Keratinocyte (primary cell): ENCODE results near the gene DDI1. TPM values are rescaled to one million over a fixed set of nuclear protein-coding genes. Genes with fewer than 3 reads are reported as not detected.

Experiments used
- DNase-seq: peaks from one replicate; pipeline ENCODE4 v3.0.0-alpha.2; 2011; ENCODE audit warnings: low read depth, missing footprints, low spot score
- FAIRE-seq: peaks from 2 replicates; lab custom pipeline; 2011; peaks lifted over from hg19 to GRCh38; lab: Jason Lieb, UNC
- H2AFZ ChIP-seq: 2 replicates; pipeline ENCODE4 v1.6.0; 2012; ENCODE audit warnings: low read length, control low read depth, inconsistent platforms; ENCODE audit not compliant: control insufficient read depth
- H3K27ac ChIP-seq: 2 replicates; pipeline ENCODE4 v1.5.1; 2011; ENCODE audit warnings: low read length; ENCODE audit not compliant: control insufficient read depth, insufficient read depth
- H3K27me3 ChIP-seq: 3 replicates; pipeline ENCODE4 v1.6.0; 2011; ENCODE audit warnings: low read length; ENCODE audit not compliant: control insufficient read depth, insufficient read depth; ENCODE audit errors: extremely low read depth
- H3K36me3 ChIP-seq, 2 experiments: 2 replicates in 1 of 2; 3 replicates in 1 of 2; pipeline ENCODE4 v1.5.1; 2011; ENCODE audit warnings: low read length in 2 of 2, mild to moderate bottlenecking in 1 of 2; ENCODE audit not compliant: control insufficient read depth in 2 of 2, insufficient read depth in 2 of 2; ENCODE audit errors: extremely low read depth in 1 of 2
- H3K4me1 ChIP-seq: 3 replicates; pipeline ENCODE4 v1.5.1; 2011; ENCODE audit warnings: low read length; ENCODE audit not compliant: control insufficient read depth, insufficient read depth; ENCODE audit errors: extremely low read depth
- H3K4me2 ChIP-seq: 3 replicates; pipeline ENCODE4 v1.6.0; 2011; ENCODE audit warnings: low read depth, low read length; ENCODE audit not compliant: control insufficient read depth, insufficient read depth; ENCODE audit errors: extremely low read depth
- H3K4me3 ChIP-seq, 3 experiments: fragments of 200-600 bp in 1 of 3; sonication (generic) in 1 of 3; 2 replicates in 2 of 3; 3 replicates in 1 of 3; pipeline ENCODE4 v1.5.1; 2011 to 2016; ENCODE audit warnings: low read length in 3 of 3, mild to moderate bottlenecking in 3 of 3, control low read depth in 2 of 3, inconsistent platforms in 1 of 3, low read depth in 1 of 3, mixed read lengths in 1 of 3, mixed run types in 1 of 3, moderate library complexity in 1 of 3; ENCODE audit not compliant: control insufficient read depth in 2 of 3, insufficient read depth in 2 of 3; ENCODE audit errors: extremely low read depth in 1 of 3
- H3K79me2 ChIP-seq: 2 replicates; pipeline ENCODE4 v1.6.0; 2012; ENCODE audit warnings: low read length; ENCODE audit not compliant: control insufficient read depth, insufficient read depth
- H3K9ac ChIP-seq: 3 replicates; pipeline ENCODE4 v1.6.0; 2011; ENCODE audit warnings: low read length; ENCODE audit not compliant: control insufficient read depth, insufficient read depth; ENCODE audit errors: extremely low read depth
- H3K9me1 ChIP-seq: 3 replicates; pipeline ENCODE4 v1.6.0; 2011; ENCODE audit warnings: low read length; ENCODE audit not compliant: control insufficient read depth, insufficient read depth; ENCODE audit errors: extremely low read depth
- H3K9me3 ChIP-seq: 2 replicates; pipeline ENCODE4 v1.5.1; 2012; ENCODE audit warnings: low read depth, low read length; ENCODE audit not compliant: control insufficient read depth
- H4K20me1 ChIP-seq: 3 replicates; pipeline ENCODE4 v1.6.0; 2011; ENCODE audit warnings: low read length; ENCODE audit not compliant: control insufficient read depth, insufficient read depth; ENCODE audit errors: extremely low read depth
- CTCF ChIP-seq, 3 experiments: IDR thresholded peaks in 1 of 3; conservative IDR thresholded peaks in 1 of 3; optimal IDR thresholded peaks in 1 of 3; 2 replicates in 2 of 3; 3 replicates in 1 of 3; pipeline versions ENCODE3 to v1.5.1; 2011; ENCODE audit warnings: low read length in 3 of 3, mild to moderate bottlenecking in 3 of 3, moderate library complexity in 2 of 3, control low read depth in 1 of 3, inconsistent platforms in 1 of 3; ENCODE audit not compliant: insufficient read depth in 2 of 3; ENCODE audit errors: extremely low read depth in 1 of 3
- EZH2 ChIP-seq: IDR thresholded peaks from one replicate; pipeline ENCODE4 v1.6.1; 2012; ENCODE audit warnings: inconsistent platforms, mild to moderate bottlenecking, low read length, moderate library complexity
- dilution Hi-C: fragments of 300-500 bp; cut with MboI; formaldehyde crosslinking; loops from one replicate; pipeline ENCODE4 v1.7.0; 2020; ENCODE audit warnings: low sequenced_read_pairs; ENCODE audit not compliant: extremely low pct_ligation_motif_present
- polyA plus RNA-seq, 5 experiments: library from polyadenylated mRNA; depleted of rRNA in 3 of 5; stranded (reverse) in 3 of 5; stranded (forward) in 1 of 5; unstranded in 1 of 5; fragments of >200 nt; gene quantifications; 1 replicate in 1 of 5; 2 replicates in 3 of 5; 3 replicates in 1 of 5; pipeline versions ENCODE4 v1.2.1 to v1.2.3, GENCODE V29; 2011 to 2012; ENCODE audit warnings: missing spikeins in 2 of 5, low read depth in 1 of 5, low replicate concordance in 1 of 5

The DDI1 gene
- polyA plus RNA-seq, 1 donor (not counting 4 experiments of a cell fraction or from before 2014, with no cell fraction given), result not detected

GRCh38 chr11:104054911-104055529 lies 18.6 kb downstream of the DDI1 start:
- no peak overlapping the region for H3K27ac ChIP-seq
- H3K4me2 ChIP-seq, result no peak overlapping the region

GRCh38 chr11:104055596-104055995 lies 19.2 kb downstream of the DDI1 start:
- dilution Hi-C loops, result no loop called here
- DNase-seq (no peak), FAIRE-seq (no peak)
- Histone ChIP-seq H3K79me2 (no peaks in the 10 kb centered on the region), H3K4me3 (no peak overlapping the region), H3K9me3 (no peaks in the 10 kb centered on the region), H3K4me2 (no peak overlapping the region), H3K4me1 (no peaks in the 10 kb centered on the region), H3K9me1 (no peaks in the 10 kb centered on the region), H3K27ac (no peak overlapping the region), H2AFZ (no peak overlapping the region), H4K20me1 (no peaks in the 10 kb centered on the region), H3K27me3 (no peaks in the 10 kb centered on the region), H3K36me3 (no peaks in the 10 kb centered on the region), H3K9ac (no peak overlapping the region)
- TF ChIP-seq EZH2, result no peak
- TF ChIP-seq CTCF (optimal IDR thresholded peaks at IDR 0.05 in 1 of 3, IDR thresholded peaks at IDR 0.05 in 1 of 3, conservative IDR thresholded peaks at IDR 0.05 in 1 of 3; ENCODE audit: extremely low read depth in 1 of 3, insufficient read depth in 2 of 3, low read length in 3 of 3), result no peak

More at GRCh38 chr11:104054911-104055529, 18.6 kb downstream of the DDI1 start:
- Histone ChIP-seq H3K4me3 (no peak overlapping the region), H4K20me1 (no peaks in the 10 kb centered on the region), H3K9ac (no peak overlapping the region), H2AFZ (no peak overlapping the region), H3K79me2 (no peaks in the 10 kb centered on the region), H3K4me1 (no peaks in the 10 kb centered on the region), H3K9me3 (no peaks in the 10 kb centered on the region), H3K36me3 (no peaks in the 10 kb centered on the region), H3K9me1 (no peaks in the 10 kb centered on the region), H3K27me3 (no peaks in the 10 kb centered on the region)
- dilution Hi-C loops, result no loop called here
- DNase-seq (no peak), FAIRE-seq (no peak)
- TF ChIP-seq CTCF (optimal IDR thresholded peaks at IDR 0.05 in 1 of 3, IDR thresholded peaks at IDR 0.05 in 1 of 3, conservative IDR thresholded peaks at IDR 0.05 in 1 of 3; ENCODE audit: extremely low read depth in 1 of 3, insufficient read depth in 2 of 3, low read length in 3 of 3) (no peak), EZH2 (no peak)
